ENCODE measurements around the gene MBOAT2.
"Not testable (repeated sequence)": the region's sequence is repeated elsewhere in the genome, so short reads cannot be mapped to it uniquely, and the experiment has no call there.

Gene MBOAT2

GRCh38 chr2:8980096-8980495, 23.4 kb downstream of the MBOAT2 start:
- Histone ChIP-seq H3K27ac (no peak overlapping the region), H3K4me2 (ENCODE audit: low read length) (no peak overlapping the region), H3K36me3 (ENCODE audit: control insufficient read depth, insufficient read depth, low read length) (no peaks in the 10 kb centered on the region), H3K9me3 (ENCODE audit: control insufficient read depth, low read length) (no peaks in the 10 kb centered on the region), H3K9ac (no peak overlapping the region), H3K4me3 (ENCODE audit: low read depth, low read length) (no peak overlapping the region), H3K79me2 (peaks cover 20% of the 10 kb centered on the region), H3K27me3 (ENCODE audit: control insufficient read depth, insufficient read depth, low read length) (no peaks in the 10 kb centered on the region), H2AFZ (no peak overlapping the region), H3K4me1 (no peaks in the 10 kb centered on the region)
- TF ChIP-seq, protein P1, sequence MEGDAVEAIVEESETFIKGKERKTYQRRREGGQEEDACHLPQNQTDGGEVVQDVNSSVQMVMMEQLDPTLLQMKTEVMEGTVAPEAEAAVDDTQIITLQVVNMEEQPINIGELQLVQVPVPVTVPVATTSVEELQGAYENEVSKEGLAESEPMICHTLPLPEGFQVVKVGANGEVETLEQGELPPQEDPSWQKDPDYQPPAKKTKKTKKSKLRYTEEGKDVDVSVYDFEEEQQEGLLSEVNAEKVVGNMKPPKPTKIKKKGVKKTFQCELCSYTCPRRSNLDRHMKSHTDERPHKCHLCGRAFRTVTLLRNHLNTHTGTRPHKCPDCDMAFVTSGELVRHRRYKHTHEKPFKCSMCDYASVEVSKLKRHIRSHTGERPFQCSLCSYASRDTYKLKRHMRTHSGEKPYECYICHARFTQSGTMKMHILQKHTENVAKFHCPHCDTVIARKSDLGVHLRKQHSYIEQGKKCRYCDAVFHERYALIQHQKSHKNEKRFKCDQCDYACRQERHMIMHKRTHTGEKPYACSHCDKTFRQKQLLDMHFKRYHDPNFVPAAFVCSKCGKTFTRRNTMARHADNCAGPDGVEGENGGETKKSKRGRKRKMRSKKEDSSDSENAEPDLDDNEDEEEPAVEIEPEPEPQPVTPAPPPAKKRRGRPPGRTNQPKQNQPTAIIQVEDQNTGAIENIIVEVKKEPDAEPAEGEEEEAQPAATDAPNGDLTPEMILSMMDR (IDR thresholded peaks at IDR 0.05): no peak

DNA sequence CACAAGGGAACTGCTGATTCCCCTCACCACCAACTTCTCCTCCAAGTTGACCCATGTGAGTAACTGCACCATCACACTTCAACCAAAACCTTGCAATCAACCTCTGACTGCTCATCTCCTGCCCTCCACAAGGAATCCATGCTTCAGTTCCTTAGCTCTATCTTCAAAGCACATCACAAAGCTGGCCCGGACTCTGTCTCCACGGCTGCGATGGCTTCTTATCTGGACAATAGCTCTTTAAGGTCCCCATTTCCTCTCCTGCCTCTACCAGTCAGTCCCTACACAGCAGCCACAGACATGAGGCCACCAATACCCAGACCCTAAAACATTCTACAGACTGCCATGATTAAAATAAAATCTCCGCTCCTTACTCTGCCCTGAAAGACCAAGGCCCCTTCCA, 25.7 kb downstream of the MBOAT2 start:
- no peaks in the 10 kb centered on the region for H3K36me3 ChIP-seq (ENCODE audit: control insufficient read depth, insufficient read depth, low read length)
- no peak overlapping the region for H3K4me3 ChIP-seq (ENCODE audit: low read depth, low read length)
- H3K9ac ChIP-seq: no peak overlapping the region
- H3K4me2 ChIP-seq (ENCODE audit: low read length): no peak overlapping the region
- H3K9me3 ChIP-seq (ENCODE audit: control insufficient read depth, low read length): no peaks in the 10 kb centered on the region
- no peaks in the 10 kb centered on the region for H3K27me3 ChIP-seq (ENCODE audit: control insufficient read depth, insufficient read depth, low read length)
- TF ChIP-seq, protein P1 (IDR thresholded peaks at IDR 0.05): no peak
- no peak overlapping the region for H2AFZ ChIP-seq
- no peaks in the 10 kb centered on the region for H3K4me1 ChIP-seq
- peaks cover 26% of the 10 kb centered on the region for H3K79me2 ChIP-seq
- no peak overlapping the region for H3K27ac ChIP-seq

GRCh38 chr2:8976442-8977259, 26.8 kb downstream of the MBOAT2 start:
- no peaks in the 10 kb centered on the region for H3K27me3 ChIP-seq (ENCODE audit: control insufficient read depth, insufficient read depth, low read length)
- no peaks in the 10 kb centered on the region for H3K36me3 ChIP-seq (ENCODE audit: control insufficient read depth, insufficient read depth, low read length)
- TF ChIP-seq, protein P1 (IDR thresholded peaks at IDR 0.05): no peak
- no peak overlapping the region for H3K4me2 ChIP-seq (ENCODE audit: low read length)
- no peak overlapping the region for H2AFZ ChIP-seq
- no peak overlapping the region for H3K4me3 ChIP-seq (ENCODE audit: low read depth, low read length)
- no peaks in the 10 kb centered on the region for H3K4me1 ChIP-seq
- H3K9ac ChIP-seq: no peak overlapping the region
- peaks cover 21% of the 10 kb centered on the region for H3K79me2 ChIP-seq
- H3K27ac ChIP-seq: no peak overlapping the region
- no peaks in the 10 kb centered on the region for H3K9me3 ChIP-seq (ENCODE audit: control insufficient read depth, low read length)

GRCh38 chr2:8974016-8974415, 29.5 kb downstream of the MBOAT2 start:
- no peaks in the 10 kb centered on the region for H3K36me3 ChIP-seq (ENCODE audit: control insufficient read depth, insufficient read depth, low read length)
- H3K27ac ChIP-seq: no peak overlapping the region
- H2AFZ ChIP-seq: no peak overlapping the region
- peaks cover 21% of the 10 kb centered on the region for H3K79me2 ChIP-seq
- TF ChIP-seq, protein P1 (IDR thresholded peaks at IDR 0.05): no peak
- H3K27me3 ChIP-seq (ENCODE audit: control insufficient read depth, insufficient read depth, low read length): no peaks in the 10 kb centered on the region
- no peaks in the 10 kb centered on the region for H3K4me1 ChIP-seq
- H3K4me3 ChIP-seq (ENCODE audit: low read depth, low read length): no peak overlapping the region
- no peak overlapping the region for H3K9ac ChIP-seq
- H3K4me2 ChIP-seq (ENCODE audit: low read length): no peak overlapping the region
- H3K9me3 ChIP-seq (ENCODE audit: control insufficient read depth, low read length): no peaks in the 10 kb centered on the region

DNA sequence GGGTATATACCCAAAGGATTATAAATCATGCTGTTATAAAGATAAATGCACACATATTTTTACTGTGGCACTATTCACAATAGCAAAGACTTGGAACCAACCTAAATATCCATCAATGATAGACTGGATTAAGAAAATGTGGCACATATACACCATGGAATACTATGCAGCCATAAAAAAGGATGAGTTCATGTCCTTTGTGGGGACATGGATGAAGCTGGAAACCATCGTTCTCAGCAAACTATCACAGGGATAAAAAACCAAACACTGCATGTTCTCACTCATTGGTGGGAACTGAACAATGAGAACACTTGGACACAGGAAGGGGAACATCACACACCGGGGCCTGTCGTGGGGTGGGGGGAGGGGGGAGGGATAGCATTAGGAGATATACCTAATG, 30.5 kb downstream of the MBOAT2 start:
- not testable (repeated sequence) for H3K27me3 ChIP-seq (ENCODE audit: control insufficient read depth, insufficient read depth, low read length); H2AFZ ChIP-seq; H3K27ac ChIP-seq; H3K4me2 ChIP-seq (ENCODE audit: low read length); H3K4me3 ChIP-seq (ENCODE audit: low read depth, low read length); H3K9ac ChIP-seq; H3K36me3 ChIP-seq (ENCODE audit: control insufficient read depth, insufficient read depth, low read length); H3K4me1 ChIP-seq; H3K9me3 ChIP-seq (ENCODE audit: control insufficient read depth, low read length)
- H3K79me2 ChIP-seq: peaks cover 22% of the 10 kb centered on the region

GRCh38 chr2:8972535-8972934, 30.9 kb downstream of the MBOAT2 start:
- not testable (repeated sequence) for H3K9ac ChIP-seq; H3K27ac ChIP-seq; H2AFZ ChIP-seq; H3K27me3 ChIP-seq (ENCODE audit: control insufficient read depth, insufficient read depth, low read length); H3K4me2 ChIP-seq (ENCODE audit: low read length); H3K4me1 ChIP-seq; H3K9me3 ChIP-seq (ENCODE audit: control insufficient read depth, low read length); H3K36me3 ChIP-seq (ENCODE audit: control insufficient read depth, insufficient read depth, low read length); H3K4me3 ChIP-seq (ENCODE audit: low read depth, low read length)
- H3K79me2 ChIP-seq: peaks cover 21% of the 10 kb centered on the region

GRCh38 chr2:8969348-8969747, 34.1 kb downstream of the MBOAT2 start:
- not testable (repeated sequence) for H2AFZ ChIP-seq; H3K4me3 ChIP-seq (ENCODE audit: low read depth, low read length); H3K4me1 ChIP-seq; H3K4me2 ChIP-seq (ENCODE audit: low read length); H3K9me3 ChIP-seq (ENCODE audit: control insufficient read depth, low read length); H3K9ac ChIP-seq; H3K27ac ChIP-seq; H3K36me3 ChIP-seq (ENCODE audit: control insufficient read depth, insufficient read depth, low read length); H3K27me3 ChIP-seq (ENCODE audit: control insufficient read depth, insufficient read depth, low read length)
- peaks cover 21% of the 10 kb centered on the region for H3K79me2 ChIP-seq
